H1 (cell line): ENCODE measurements around the gene MSI2. TPM values are rescaled to one million over a fixed set of nuclear protein-coding genes. Genes with fewer than 3 reads are reported as not detected.

Source experiments
- CBX8 ChIP-seq: fragments of 300-800, 300-1000 bp; sonication (generic); IDR thresholded peaks from 2 replicates; pipeline ENCODE4 v1.7.1; 2016; ENCODE audit warnings: low read depth, low read length, borderline replicate concordance
- CTBP2 ChIP-seq: IDR thresholded peaks from 2 replicates; pipeline ENCODE4 v1.7.0; 2011; ENCODE audit warnings: borderline replicate concordance, mild to moderate bottlenecking, moderate library complexity, mixed read lengths, low read length; ENCODE audit not compliant: insufficient read depth, insufficient read length
- HDAC2 ChIP-seq, 2 experiments: fragments of 300-600 bp in 1 of 2; sonication (generic) in 1 of 2; IDR thresholded peaks; 2 replicates each; pipeline ENCODE4 v1.6.1; 2011 to 2012; ENCODE audit warnings: low read depth in 2 of 2, low read length in 2 of 2, mild to moderate bottlenecking in 2 of 2, moderate library complexity in 2 of 2, borderline replicate concordance in 1 of 2, inconsistent platforms in 1 of 2
- SP1 ChIP-seq: IDR thresholded peaks from 2 replicates; pipeline ENCODE4 v1.6.1; 2011; ENCODE audit warnings: low read depth, low read length
- SP4 ChIP-seq: IDR thresholded peaks from 2 replicates; pipeline ENCODE4 v1.6.1; 2012; ENCODE audit warnings: low read length, inconsistent platforms
- SRF ChIP-seq: IDR thresholded peaks from 2 replicates; pipeline ENCODE4 v1.6.1; 2011; ENCODE audit warnings: mild to moderate bottlenecking, low read depth, low read length, moderate library complexity
- SUZ12 ChIP-seq: fragments of 200-600 bp; sonication (generic); IDR thresholded peaks from 2 replicates; pipeline ENCODE4 v1.6.1; 2012; ENCODE audit warnings: mild to moderate bottlenecking, inconsistent platforms, low read length, moderate library complexity, mixed read lengths
- polyA plus RNA-seq, 7 experiments: library from polyadenylated mRNA; depleted of rRNA in 3 of 7; stranded (reverse) in 5 of 7; unstranded in 2 of 7; fragments of >200 nt in 5 of 7; fragments of 200-250 nt in 2 of 7; gene quantifications; 1 replicate in 5 of 7; 2 replicates in 1 of 7; 4 replicates in 1 of 7; pipeline versions ENCODE4 v1.2.1 to v1.2.3, GENCODE V29; 2011 to 2013; ENCODE audit warnings: missing spikeins in 2 of 7, mixed read lengths in 2 of 7
- total RNA-seq: library from RNA; stranded (reverse); fragmentation: NEBNext Ultra II Directional; extraction: Animal tissue kit (Norgen Biotek cat#: 25700); gene quantifications from 2 replicates; pipeline ENCODE4 v1.2.1, GENCODE V29; 2021

MSI2 gene
- total and polyA plus RNA-seq, 2 of the 8 experiments (the other 6 are each of a cell fraction or from before 2014, with no cell fraction given), result 36.7 to 80.6 TPM

- no peak for TF ChIP-seq CBX8
- TF ChIP-seq HDAC2 (IDR thresholded peaks at IDR 0.05; ENCODE audit: borderline replicate concordance in 1 of 2, low read depth in 2 of 2, low read length in 2 of 2), result no peak
- TF ChIP-seq SRF, result no peak
- TF ChIP-seq CTBP2, result no peak
- TF ChIP-seq SUZ12, result no peak
- no peak for TF ChIP-seq SP4
- TF ChIP-seq SP1, result no peak
Observed at GRCh38 chr17:57236686-57237299, 19.5 kb upstream of the MSI2 start (continued).
